Peyer's patch (tissue), 4 donors: ENCODE measurements around the gene GPR26.

ENCODE experiments used
- CTCF ChIP-seq, 6 experiments: fragments of 450-650 bp in 4 of 6; fragments of 200-600 bp in 2 of 6; sonication (generic) in 1 of 6; IDR thresholded peaks; one replicate each; pipeline ENCODE4 v1.5.1; 2017 to 2019; ENCODE audit warnings: antibody characterized with exemption in 6 of 6, mild to moderate bottlenecking in 3 of 6, moderate library complexity in 1 of 6
- POLR2A ChIP-seq, 2 donors: fragments of 450-650 bp; IDR thresholded peaks; one replicate each; pipeline ENCODE4 v1.5.1; 2017; ENCODE audit warnings: antibody characterized with exemption in 2 of 2, mild to moderate bottlenecking in 2 of 2, moderate library complexity in 2 of 2

GRCh38 chr10:123673198-123673597 is 7.0 kb downstream of the GPR26 start:
- no peak for TF ChIP-seq CTCF (IDR thresholded peaks at IDR 0.05)
- TF ChIP-seq POLR2A (IDR thresholded peaks at IDR 0.05): no peak
